Esophagus squamous epithelium (tissue), 5 donors: Measurements from ENCODE around the gene NPLOC4. TPM values are rescaled to one million over a fixed set of nuclear protein-coding genes. Genes with fewer than 3 reads are reported as not detected.
A peak's percentile ranks its signal among the peaks of the same experiment; 100 is the strongest.

ENCODE experiments used
- DNase-seq: peaks from one replicate; lab custom pipeline; 2025; lab: John Stamatoyannopoulos, UW
- H3K27ac ChIP-seq, 4 donors: fragments of 200-600 bp; sonication (generic); one replicate each; pipeline ENCODE4 v1.5.1; 2016 to 2019; ENCODE audit warnings: mild to moderate bottlenecking in 1 of 4
- H3K27me3 ChIP-seq, 4 donors: fragments of 200-600 bp; sonication (generic); 1 replicate in 3 of 4; 2 replicates in 1 of 4; pipeline versions ENCODE4 v1.5.1 to v1.6.0; 2017 to 2021; ENCODE audit warnings: antibody characterized with exemption in 1 of 4
- H3K36me3 ChIP-seq, 3 donors: fragments of 200-600 bp; sonication (generic); one replicate each; pipeline ENCODE4 v1.5.1; 2016 to 2019
- H3K4me1 ChIP-seq, 3 donors: fragments of 200-600 bp; sonication (generic); one replicate each; pipeline ENCODE4 v1.5.1; 2017 to 2019
- H3K4me3 ChIP-seq, 4 donors: fragments of 200-600 bp; sonication (generic); 1 replicate in 3 of 4; 2 replicates in 1 of 4; pipeline ENCODE4 v1.5.1; 2016 to 2019; ENCODE audit warnings: mild to moderate bottlenecking in 2 of 4, moderate library complexity in 1 of 4
- H3K9me3 ChIP-seq, 3 donors: fragments of 200-600 bp; sonication (generic); one replicate each; pipeline ENCODE4 v1.5.1; 2016 to 2019
- CTCF ChIP-seq, 6 experiments: fragments of 450-650 bp in 4 of 6; fragments of 200-600 bp in 2 of 6; sonication (generic) in 2 of 6; IDR thresholded peaks; one replicate each; pipeline ENCODE4 v1.5.1; 2016 to 2019; ENCODE audit warnings: antibody characterized with exemption in 6 of 6, mild to moderate bottlenecking in 4 of 6, moderate library complexity in 4 of 6
- POLR2A ChIP-seq, 4 donors: fragments of 450-650 bp; IDR thresholded peaks; one replicate each; pipeline ENCODE4 v1.6.1; 2017; ENCODE audit warnings: antibody characterized with exemption in 4 of 4, mild to moderate bottlenecking in 4 of 4, moderate library complexity in 3 of 4
- WGBS, 2 donors: methylation state at CpG; one replicate each; pipeline ENCODE4 v1.1.5; 2018; 5-methylcytosine and 5-hydroxymethylcytosine counted together
- intact Hi-C: fragments of 100-400 bp; cut with DNase I; formaldehyde crosslinking; loops from one replicate; pipeline ENCODE4 v1.15.0; 2022
- total RNA-seq, 4 donors: library from RNA; depleted of rRNA; stranded (reverse); fragments of >200 nt; gene quantifications; one replicate each; pipeline ENCODE4 v1.1.0, GENCODE V29; 2016
- donor health status: DM: yes; HTN: yes; CAD: no.

NPLOC4 gene
- total RNA-seq, 4 donors from 2014 or later, result 49.0 to 80.9 (median 62.4) TPM

- no peak for DNase-seq
- WGBS, 2 donors, result 100% methylated on average over 2 of the region's 6 CpGs; no CpG with 5 or more reads in 1 of the 2 donors
- H3K27me3 ChIP-seq, result peaks cover 0 to 81% (median 14%) of the 10 kb centered on the region in 4 donors
- intact Hi-C loops, result no loop called here
- H3K9me3 ChIP-seq, result no peaks in the 10 kb centered on the region
- no peak overlapping the region for H3K27ac ChIP-seq
- H3K4me3 ChIP-seq, result no peak overlapping the region
- TF ChIP-seq POLR2A (IDR thresholded peaks at IDR 0.05) (no peak), CTCF (IDR thresholded peaks at IDR 0.05) (no peak)
- peaks cover 0 to 11% (median 5%) of the 10 kb centered on the region in 3 donors for H3K4me1 ChIP-seq
- no peaks in the 10 kb centered on the region for H3K36me3 ChIP-seq
These were observed 107.5 kb downstream of the NPLOC4 start for GRCh38 chr17:81529437-81529803.

DNA sequence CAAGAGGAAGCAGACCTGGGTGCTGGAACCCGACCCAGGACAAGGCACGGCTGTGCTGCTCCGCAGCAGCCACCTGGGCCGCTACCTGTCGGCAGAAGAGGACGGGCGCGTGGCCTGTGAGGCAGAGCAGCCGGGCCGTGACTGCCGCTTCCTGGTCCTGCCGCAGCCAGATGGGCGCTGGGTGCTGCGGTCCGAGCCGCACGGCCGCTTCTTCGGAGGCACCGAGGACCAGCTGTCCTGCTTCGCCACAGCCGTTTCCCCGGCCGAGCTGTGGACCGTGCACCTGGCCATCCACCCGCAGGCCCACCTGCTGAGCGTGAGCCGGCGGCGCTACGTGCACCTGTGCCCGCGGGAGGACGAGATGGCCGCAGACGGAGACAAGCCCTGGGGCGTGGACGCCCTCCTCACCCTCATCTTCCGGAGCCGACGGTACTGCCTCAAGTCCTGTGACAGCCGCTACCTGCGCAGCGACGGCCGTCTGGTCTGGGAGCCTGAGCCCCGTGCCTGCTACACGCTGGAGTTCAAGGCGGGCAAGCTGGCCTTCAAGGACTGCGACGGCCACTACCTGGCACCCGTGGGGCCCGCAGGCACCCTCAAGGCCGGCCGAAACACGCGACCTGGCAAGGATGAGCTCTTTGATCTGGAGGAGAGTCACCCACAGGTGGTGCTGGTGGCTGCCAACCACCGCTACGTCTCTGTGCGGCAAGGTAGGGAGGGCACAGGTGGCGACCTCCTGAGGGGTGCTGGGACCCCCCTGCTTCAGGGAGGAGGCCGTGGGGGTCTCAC, 108.1 kb downstream of the NPLOC4 start:
- peaks cover 0 to 81% (median 14%) of the 10 kb centered on the region in 4 donors for H3K27me3 ChIP-seq
- H3K36me3 ChIP-seq, result no peaks in the 10 kb centered on the region
- no peak overlapping the region for H3K4me3 ChIP-seq
- intact Hi-C loops, result no loop called here
- H3K27ac ChIP-seq, result no peak overlapping the region
- no peak for DNase-seq
- no peaks in the 10 kb centered on the region for H3K9me3 ChIP-seq
- peaks cover 0 to 15% (median 5%) of the 10 kb centered on the region in 3 donors for H3K4me1 ChIP-seq
- WGBS, 2 donors, result no CpG with 5 or more reads among the region's 62 CpGs
- TF ChIP-seq CTCF (IDR thresholded peaks at IDR 0.05), result no peak
- no peak for TF ChIP-seq POLR2A (IDR thresholded peaks at IDR 0.05)

DNA sequence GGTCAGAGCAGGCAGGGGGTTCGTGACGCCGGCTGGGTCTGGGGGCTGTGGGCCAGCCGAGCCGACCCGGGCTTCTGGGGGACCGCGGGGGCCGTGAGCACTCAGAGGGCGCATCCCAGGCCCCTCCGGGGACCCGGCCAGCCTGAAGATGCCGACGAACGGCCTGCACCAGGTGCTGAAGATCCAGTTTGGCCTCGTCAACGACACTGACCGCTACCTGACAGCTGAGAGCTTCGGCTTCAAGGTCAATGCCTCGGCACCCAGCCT, 108.6 kb downstream of the NPLOC4 start:
- 58% methylated on average over 2 of the region's 20 CpGs; no CpG with 5 or more reads in 1 of the 2 donors for WGBS, 2 donors
- Histone ChIP-seq H3K36me3 (no peaks in the 10 kb centered on the region), H3K4me3 (no peak overlapping the region), H3K9me3 (no peaks in the 10 kb centered on the region), H3K4me1 (peaks cover 0 to 21% (median 5%) of the 10 kb centered on the region in 3 donors), H3K27ac (no peak overlapping the region), H3K27me3 (peaks cover 0 to 82% (median 14%) of the 10 kb centered on the region in 4 donors)
- DNase-seq, result no peak
- TF ChIP-seq POLR2A (IDR thresholded peaks at IDR 0.05) (no peak), CTCF (IDR thresholded peaks at IDR 0.05) (no peak)
- intact Hi-C loops, result no loop called here

- H3K27ac ChIP-seq, result no peak within 1 kb of the TSS
- TF ChIP-seq POLR2A (IDR thresholded peaks at IDR 0.05) (no peak), CTCF (IDR thresholded peaks at IDR 0.05) (peak in 1 of 6 experiments; percentile 12)
- no peak for DNase-seq
- H3K27me3 ChIP-seq, result peaks cover 0 to 82% (median 14%) of the 10 kb centered on the region in 4 donors
- 10% methylated on average over 2 of the region's 42 CpGs; no CpG with 5 or more reads in 1 of the 2 donors for WGBS, 2 donors
- no peaks in the 10 kb centered on the region for H3K36me3 ChIP-seq
- H3K4me1 ChIP-seq, result peaks cover 0 to 26% (median 8%) of the 10 kb centered on the region in 3 donors
- intact Hi-C loops, result no loop called here
- no peaks in the 10 kb centered on the region for H3K9me3 ChIP-seq
- H3K4me3 ChIP-seq, result no peak within 1 kb of the TSS
These were observed 109.1 kb downstream of the NPLOC4 start, which contains the start of gene FSCN2 for GRCh38 chr17:81527591-81528383. TSS of gene FSCN2 (plus strand) at chr17:81528377. CDS start at chr17:81528532, 155 bp downstream.
